CD4-positive, CD25-positive, alpha-beta regulatory T cell (primary cell): ENCODE results near the gene FOXP2. TPM values are rescaled to one million over a fixed set of nuclear protein-coding genes. Genes with fewer than 3 reads are reported as not detected.

Experiments
- ATAC-seq, 2 donors: fragments of 150-1000 bp; cut with Tn5 transposase; one replicate each; pipeline ENCODE4 v1.10.0; 2021; ENCODE audit warnings: low read depth in 2 of 2, moderate number of reproducible peaks in 2 of 2, moderate library complexity in 1 of 2
- DNase-seq, 3 donors: peaks; one replicate each; pipeline versions ENCODE4 v3.0.0 to v3.0.0-alpha.2; 2012 to 2022; ENCODE audit warnings: mixed read lengths in 1 of 3
- H3K27ac ChIP-seq: one replicate; pipeline ENCODE4 v1.7.0; 2013; ENCODE audit warnings: mild to moderate bottlenecking, low read length; ENCODE audit not compliant: insufficient read depth, poor library complexity, severe bottlenecking
- H3K27me3 ChIP-seq: one replicate; pipeline ENCODE4 v1.7.0; 2013; ENCODE audit warnings: low read length; ENCODE audit not compliant: control insufficient read depth, insufficient read depth
- H3K36me3 ChIP-seq: one replicate; pipeline ENCODE4 v1.7.0; 2013; ENCODE audit warnings: mild to moderate bottlenecking, low read length, moderate library complexity; ENCODE audit not compliant: control insufficient read depth, insufficient read depth
- H3K4me1 ChIP-seq: 2 replicates; pipeline ENCODE4 v1.7.0; 2013; ENCODE audit warnings: mild to moderate bottlenecking, low read length; ENCODE audit not compliant: insufficient read depth, control insufficient read depth, poor library complexity, severe bottlenecking
- H3K4me3 ChIP-seq: one replicate; pipeline ENCODE4 v1.7.0; 2013; ENCODE audit warnings: low read depth, mild to moderate bottlenecking, low read length, moderate library complexity
- H3K9me3 ChIP-seq, 2 experiments: 1 replicate in 1 of 2; 2 replicates in 1 of 2; pipeline ENCODE4 v1.7.0; 2013; ENCODE audit warnings: low read length in 2 of 2, mild to moderate bottlenecking in 1 of 2, moderate library complexity in 1 of 2; ENCODE audit not compliant: control insufficient read depth in 2 of 2
- H3K27ac Mint-ChIP-seq, 3 donors: one replicate each; pipeline ENCODE4 v1.8.0; 2020 to 2022; ENCODE audit warnings: mild to moderate bottlenecking in 3 of 3, mixed read lengths in 3 of 3, moderate library complexity in 2 of 3
- H3K27me3 Mint-ChIP-seq: one replicate; pipeline ENCODE4 v1.8.0; 2022; ENCODE audit warnings: mild to moderate bottlenecking, mixed read lengths
- H3K36me3 Mint-ChIP-seq: one replicate; pipeline ENCODE4 v1.8.0; 2020; ENCODE audit warnings: mixed read lengths
- H3K4me1 Mint-ChIP-seq, 4 donors: one replicate each; pipeline ENCODE4 v1.8.0; 2020 to 2022; ENCODE audit warnings: mixed read lengths in 4 of 4, mild to moderate bottlenecking in 1 of 4
- H3K4me3 Mint-ChIP-seq, 4 donors: one replicate each; pipeline ENCODE4 v1.8.0; 2020 to 2022; ENCODE audit warnings: mild to moderate bottlenecking in 4 of 4, mixed read lengths in 4 of 4, moderate library complexity in 3 of 4
- H3K9me3 Mint-ChIP-seq, 7 donors: one replicate each; pipeline ENCODE4 v1.8.0; 2020 to 2022; ENCODE audit warnings: mixed read lengths in 7 of 7, mild to moderate bottlenecking in 3 of 7, moderate library complexity in 2 of 7
- polyA plus RNA-seq, 4 donors: library from polyadenylated mRNA; unstranded; fragments of 300-500 nt; fragmentation: Illumina TruSeq; gene quantifications; one replicate each; pipeline ENCODE4 v1.2.3, GENCODE V29; 2021
- total RNA-seq: library from RNA; stranded (reverse); gene quantifications from one replicate; pipeline ENCODE4 v1.2.3, GENCODE V29; 2022

FOXP2 gene
- total and polyA plus RNA-seq, 5 donors from 2014 or later, result not detected

GRCh38 chr7:114388021-114388420, 26.6 kb upstream of the FOXP2 start:
- Mint-ChIP-seq H3K27me3 (no peaks in the 10 kb centered on the region), H3K27ac (no peak overlapping the region), H3K4me3 (no peak overlapping the region), H3K9me3 (peaks cover 0 to 5% (median 1%) of the 10 kb centered on the region in 7 donors), H3K4me1 (no peaks in the 10 kb centered on the region), H3K36me3 (no peaks in the 10 kb centered on the region)
- H3K9me3 ChIP-seq, result no peaks in the 10 kb centered on the region
- no peak overlapping the region for H3K4me3 ChIP-seq
- H3K4me1 ChIP-seq, result no peaks in the 10 kb centered on the region
- H3K27me3 ChIP-seq, result no peaks in the 10 kb centered on the region
- DNase-seq (no peak), ATAC-seq (no peak)
- H3K36me3 ChIP-seq, result no peaks in the 10 kb centered on the region
- no peak overlapping the region for H3K27ac ChIP-seq

GRCh38 chr7:114392686-114393085, 21.9 kb upstream of the FOXP2 start:
- H3K27me3 ChIP-seq, result no peaks in the 10 kb centered on the region
- peaks cover 0 to 4% (median 2%) of the 10 kb centered on the region in 7 donors for H3K9me3 Mint-ChIP-seq
- H3K27ac ChIP-seq, result no peak overlapping the region
- H3K4me3 ChIP-seq, result no peak overlapping the region
- no peaks in the 10 kb centered on the region for H3K27me3 Mint-ChIP-seq
- H3K4me3 Mint-ChIP-seq, result no peak overlapping the region
- no peaks in the 10 kb centered on the region for H3K4me1 ChIP-seq
- H3K36me3 Mint-ChIP-seq, result no peaks in the 10 kb centered on the region
- H3K27ac Mint-ChIP-seq, result no peak overlapping the region
- no peak for DNase-seq
- no peaks in the 10 kb centered on the region for H3K9me3 ChIP-seq
- ATAC-seq, result no peak
- no peaks in the 10 kb centered on the region for H3K36me3 ChIP-seq
- no peaks in the 10 kb centered on the region for H3K4me1 Mint-ChIP-seq

- no peaks in the 10 kb centered on the region for H3K36me3 Mint-ChIP-seq
- no peak overlapping the region for H3K27ac Mint-ChIP-seq
- ATAC-seq, result no peak
These were observed 11.6 kb upstream of the FOXP2 start for GRCh38 chr7:114402876-114403635.

GRCh38 chr7:114405427-114405826, 9.2 kb upstream of the FOXP2 start:
- H3K36me3 Mint-ChIP-seq, result no peaks in the 10 kb centered on the region
- Histone ChIP-seq H3K27me3 (no peaks in the 10 kb centered on the region), H3K36me3 (no peaks in the 10 kb centered on the region), H3K27ac (no peak overlapping the region), H3K4me3 (no peak overlapping the region), H3K4me1 (no peaks in the 10 kb centered on the region), H3K9me3 (no peaks in the 10 kb centered on the region)
- no peak overlapping the region for H3K27ac Mint-ChIP-seq
- no peaks in the 10 kb centered on the region for H3K4me1 Mint-ChIP-seq
- no peaks in the 10 kb centered on the region for H3K9me3 Mint-ChIP-seq
- no peak for ATAC-seq
- no peak for DNase-seq
- peaks cover 4% of the 10 kb centered on the region for H3K27me3 Mint-ChIP-seq
- H3K4me3 Mint-ChIP-seq, result no peak overlapping the region

More at GRCh38 chr7:114402876-114403635, 11.6 kb upstream of the FOXP2 start:
- H3K4me1 ChIP-seq, result no peaks in the 10 kb centered on the region
- Mint-ChIP-seq H3K27me3 (peaks cover 4% of the 10 kb centered on the region), H3K9me3 (no peaks in the 10 kb centered on the region), H3K4me1 (no peaks in the 10 kb centered on the region), H3K4me3 (no peak overlapping the region)
- no peak for DNase-seq
- no peaks in the 10 kb centered on the region for H3K9me3 ChIP-seq
- no peak overlapping the region for H3K4me3 ChIP-seq
- no peaks in the 10 kb centered on the region for H3K27me3 ChIP-seq
- no peaks in the 10 kb centered on the region for H3K36me3 ChIP-seq
- no peak overlapping the region for H3K27ac ChIP-seq

- Histone ChIP-seq H3K27me3 (no peaks in the 10 kb centered on the region), H3K9me3 (no peaks in the 10 kb centered on the region), H3K4me3 (no peak overlapping the region), H3K36me3 (no peaks in the 10 kb centered on the region), H3K4me1 (no peaks in the 10 kb centered on the region), H3K27ac (no peak overlapping the region)
- H3K36me3 Mint-ChIP-seq, result no peaks in the 10 kb centered on the region
- no peak overlapping the region for H3K4me3 Mint-ChIP-seq
- H3K4me1 Mint-ChIP-seq, result no peaks in the 10 kb centered on the region
- H3K27me3 Mint-ChIP-seq, result peaks cover 4% of the 10 kb centered on the region
- no peak for DNase-seq
- no peaks in the 10 kb centered on the region for H3K9me3 Mint-ChIP-seq
- no peak overlapping the region for H3K27ac Mint-ChIP-seq
- no peak for ATAC-seq
These were observed 4.9 kb upstream of the FOXP2 start for GRCh38 chr7:114409750-114410149.

- Mint-ChIP-seq H3K9me3 (no peaks in the 10 kb centered on the region), H3K4me3 (no peak overlapping the region), H3K4me1 (no peaks in the 10 kb centered on the region), H3K27ac (no peak overlapping the region), H3K36me3 (no peaks in the 10 kb centered on the region), H3K27me3 (no peaks in the 10 kb centered on the region)
- H3K4me3 ChIP-seq, result no peak overlapping the region
- ATAC-seq, result no peak
- no peaks in the 10 kb centered on the region for H3K9me3 ChIP-seq
- H3K4me1 ChIP-seq, result no peaks in the 10 kb centered on the region
- no peaks in the 10 kb centered on the region for H3K27me3 ChIP-seq
- H3K27ac ChIP-seq, result no peak overlapping the region
- no peak for DNase-seq
- H3K36me3 ChIP-seq, result no peaks in the 10 kb centered on the region
These were observed 2.1 kb upstream of the FOXP2 start for GRCh38 chr7:114412548-114412947.

GRCh38 chr7:114413761-114414155, 857 bp upstream of the FOXP2 start:
- no peaks in the 10 kb centered on the region for H3K9me3 Mint-ChIP-seq
- ATAC-seq (no peak), DNase-seq (no peak)
- no peak overlapping the region for H3K27ac Mint-ChIP-seq
- no peaks in the 10 kb centered on the region for H3K36me3 Mint-ChIP-seq
- H3K27me3 Mint-ChIP-seq, result no peaks in the 10 kb centered on the region
- H3K4me1 Mint-ChIP-seq, result no peaks in the 10 kb centered on the region
- Histone ChIP-seq H3K27me3 (no peaks in the 10 kb centered on the region), H3K4me1 (no peaks in the 10 kb centered on the region), H3K27ac (no peak overlapping the region), H3K4me3 (no peak overlapping the region), H3K36me3 (no peaks in the 10 kb centered on the region), H3K9me3 (no peaks in the 10 kb centered on the region)
- H3K4me3 Mint-ChIP-seq, result no peak overlapping the region
